HG03025 (cell line): ENCODE measurements around the gene IFITM2.
"Not testable (repeated sequence)": the region's sequence is repeated elsewhere in the genome, so short reads cannot be mapped to it uniquely, and the experiment has no call there.

Experiments
- ATAC-seq: cut with Tn5 transposase; IDR thresholded peaks from one replicate; pipeline ENCODE4 v1.9.1; 2021; ENCODE audit warnings: mild to moderate bottlenecking, moderate library complexity; ENCODE audit not compliant: unreplicated experiment, low FRiP score

Gene IFITM2

DNA sequence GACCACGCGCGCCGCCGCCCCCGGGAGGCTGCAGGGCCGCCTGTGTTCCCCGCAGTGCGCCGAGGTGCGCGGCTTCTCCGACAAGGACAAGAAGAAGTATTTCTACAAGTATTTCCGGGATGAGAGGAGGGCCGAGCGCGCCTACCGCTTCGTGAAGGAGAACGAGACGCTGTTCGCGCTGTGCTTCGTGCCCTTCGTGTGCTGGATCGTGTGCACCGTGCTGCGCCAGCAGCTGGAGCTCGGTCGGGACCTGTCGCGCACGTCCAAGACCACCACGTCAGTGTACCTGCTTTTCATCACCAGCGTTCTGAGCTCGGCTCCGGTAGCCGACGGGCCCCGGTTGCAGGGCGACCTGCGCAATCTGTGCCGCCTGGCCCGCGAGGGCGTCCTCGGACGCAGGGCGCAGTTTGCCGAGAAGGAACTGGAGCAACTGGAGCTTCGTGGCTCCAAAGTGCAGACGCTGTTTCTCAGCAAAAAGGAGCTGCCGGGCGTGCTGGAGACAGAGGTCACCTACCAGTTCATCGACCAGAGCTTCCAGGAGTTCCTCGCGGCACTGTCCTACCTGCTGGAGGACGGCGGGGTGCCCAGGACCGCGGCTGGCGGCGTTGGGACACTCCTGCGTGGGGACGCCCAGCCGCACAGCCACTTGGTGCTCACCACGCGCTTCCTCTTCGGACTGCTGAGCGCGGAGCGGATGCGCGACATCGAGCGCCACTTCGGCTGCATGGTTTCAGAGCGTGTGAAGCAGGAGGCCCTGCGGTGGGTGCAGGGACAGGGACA is 26.7 kb upstream of the IFITM2 start:
- ATAC-seq: no peak

DNA sequence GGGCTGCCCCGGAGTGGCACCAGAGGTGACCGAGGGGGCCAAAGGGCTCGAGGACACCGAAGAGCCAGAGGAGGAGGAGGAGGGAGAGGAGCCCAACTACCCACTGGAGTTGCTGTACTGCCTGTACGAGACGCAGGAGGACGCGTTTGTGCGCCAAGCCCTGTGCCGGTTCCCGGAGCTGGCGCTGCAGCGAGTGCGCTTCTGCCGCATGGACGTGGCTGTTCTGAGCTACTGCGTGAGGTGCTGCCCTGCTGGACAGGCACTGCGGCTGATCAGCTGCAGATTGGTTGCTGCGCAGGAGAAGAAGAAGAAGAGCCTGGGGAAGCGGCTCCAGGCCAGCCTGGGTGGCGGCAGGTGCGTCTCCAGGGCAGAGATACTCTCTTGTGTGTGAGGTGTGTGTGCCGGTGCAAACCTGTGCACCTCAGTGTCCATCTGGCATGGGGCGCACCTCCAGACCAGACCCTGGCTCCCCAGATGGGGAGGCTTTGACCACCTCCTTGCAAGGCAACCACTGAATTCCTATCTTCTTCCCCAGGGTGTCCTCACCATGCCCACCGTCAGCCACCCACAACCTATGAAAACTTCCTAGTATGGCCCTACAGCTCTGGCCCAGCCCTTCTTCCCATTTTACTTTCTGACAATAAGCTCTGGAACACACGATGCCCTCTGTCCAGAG is 26.0 kb upstream of the IFITM2 start:
- ATAC-seq: no peak

DNA sequence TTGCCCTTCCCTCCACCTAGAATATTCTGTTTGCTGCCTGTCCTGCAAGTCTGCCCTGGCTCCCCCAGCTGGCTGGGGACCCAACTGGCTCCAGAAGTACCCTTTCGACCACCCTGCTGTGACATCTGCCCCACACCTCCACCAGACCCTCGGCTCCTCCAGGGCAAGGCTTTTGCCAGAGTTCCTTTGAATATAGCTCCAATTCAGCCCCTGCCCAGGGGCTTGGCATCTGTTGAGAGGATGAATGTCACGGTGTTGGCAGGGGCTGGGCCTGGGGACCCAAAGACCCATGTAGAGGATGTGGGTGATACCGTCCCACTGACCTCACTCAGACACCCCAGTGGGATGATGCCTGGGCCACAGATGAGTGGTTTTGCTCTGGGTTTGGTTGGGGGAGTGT is 25.4 kb upstream of the IFITM2 start:
- no peak for ATAC-seq

DNA sequence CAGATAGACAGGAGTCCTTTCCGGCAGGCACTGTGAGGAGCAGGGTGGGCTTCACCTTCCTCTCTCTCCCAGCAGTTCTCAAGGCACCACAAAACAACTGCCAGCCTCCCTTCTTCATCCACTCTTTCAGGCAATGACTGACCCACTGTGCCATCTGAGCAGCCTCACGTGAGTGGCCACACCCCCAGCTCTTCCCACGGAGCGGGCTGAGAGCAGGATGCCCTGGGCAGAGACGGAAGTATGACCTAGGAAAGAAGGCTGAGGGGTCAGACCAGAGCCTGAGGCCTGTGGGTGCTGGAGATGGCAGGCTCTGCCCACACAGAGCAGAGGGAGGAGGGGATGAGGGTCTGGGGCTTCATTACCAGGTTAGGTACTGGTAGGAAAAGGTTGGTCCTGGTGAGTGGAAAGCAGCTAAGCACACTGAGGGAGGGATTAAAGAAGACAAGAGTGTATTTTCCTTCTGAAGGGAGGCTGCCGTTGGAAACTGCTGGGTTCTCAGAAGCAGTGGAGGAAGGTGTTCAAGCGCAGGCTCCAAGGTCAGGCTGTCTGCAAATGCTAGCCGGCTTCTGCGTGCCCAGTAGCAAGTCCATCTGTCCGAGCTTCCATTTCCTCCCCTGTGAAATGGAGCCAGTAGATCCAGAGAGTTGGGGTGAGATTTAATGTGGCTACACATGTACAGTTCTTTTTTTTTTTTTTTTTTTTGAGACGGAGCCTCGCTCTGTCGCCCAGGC is 24.8 kb upstream of the IFITM2 start:
- ATAC-seq: no peak

DNA sequence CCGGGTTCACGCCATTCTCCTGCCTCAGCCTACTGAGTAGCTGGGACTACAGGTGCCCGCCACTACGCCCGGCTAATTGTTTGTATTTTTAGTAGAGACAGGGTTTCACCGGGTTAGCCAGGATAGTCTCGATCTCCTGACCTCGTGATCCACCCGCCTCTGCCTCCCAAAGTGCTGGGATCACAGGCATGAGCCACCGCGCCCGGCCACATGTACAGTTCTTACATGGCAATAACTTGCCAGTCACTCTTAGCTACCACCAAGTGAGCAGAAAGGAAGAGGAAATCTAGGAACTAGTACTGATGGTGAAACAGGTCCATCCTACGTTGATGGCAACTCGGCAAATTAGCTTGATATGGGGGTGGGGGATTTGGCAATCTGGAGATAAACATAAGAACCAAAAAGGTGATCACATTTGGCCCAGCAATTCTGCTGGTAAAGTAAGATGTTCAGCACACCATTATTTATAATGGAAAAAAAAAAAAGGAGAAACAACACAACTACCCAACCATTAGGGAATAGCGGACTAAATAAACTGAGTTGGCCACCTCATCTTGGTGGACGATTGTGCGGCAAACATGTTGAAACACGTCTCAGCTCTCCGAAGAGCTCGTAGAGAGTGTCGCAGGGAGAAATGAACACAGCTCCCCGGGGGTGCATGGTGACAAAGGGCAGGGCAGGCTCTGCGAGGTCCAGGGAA is 24.1 kb upstream of the IFITM2 start:
- no peak for ATAC-seq

DNA sequence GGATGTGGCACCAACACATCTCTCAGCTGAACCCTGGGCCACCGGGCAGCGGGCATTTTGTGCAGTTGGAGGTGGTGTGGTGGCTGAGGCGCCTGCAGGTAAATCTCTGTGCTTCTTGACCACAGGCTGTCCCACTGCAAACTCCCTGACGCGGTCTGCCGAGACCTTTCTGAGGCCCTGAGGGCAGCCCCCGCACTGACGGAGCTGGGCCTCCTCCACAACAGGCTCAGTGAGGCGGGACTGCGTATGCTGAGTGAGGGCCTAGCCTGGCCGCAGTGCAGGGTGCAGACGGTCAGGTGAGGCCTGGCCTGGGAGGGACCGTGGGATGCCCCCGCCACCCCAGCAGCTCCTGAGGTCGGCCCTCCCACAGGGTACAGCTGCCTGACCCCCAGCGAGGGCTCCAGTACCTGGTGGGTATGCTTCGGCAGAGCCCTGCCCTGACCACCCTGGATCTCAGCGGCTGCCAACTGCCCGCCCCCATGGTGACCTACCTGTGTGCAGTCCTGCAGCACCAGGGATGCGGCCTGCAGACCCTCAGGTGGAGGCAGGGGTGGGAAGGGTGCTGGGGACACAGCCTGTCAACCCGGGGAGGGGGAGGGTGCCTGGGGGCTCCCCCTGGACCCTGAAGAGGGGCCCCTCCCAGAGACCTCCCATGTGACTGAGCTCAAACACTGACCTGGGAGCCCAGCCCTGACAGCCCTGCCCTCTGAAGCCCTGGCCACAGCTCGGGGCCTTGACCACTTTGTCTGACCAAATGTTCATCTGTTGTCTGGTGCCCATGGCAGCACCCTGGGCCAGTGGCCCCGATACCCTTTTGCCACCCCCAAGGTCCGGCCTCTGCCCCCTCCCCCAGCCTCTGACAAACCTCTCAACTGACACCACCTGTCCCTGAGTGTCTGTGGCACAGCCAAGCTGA is 23.3 kb upstream of the IFITM2 start:
- no peak for ATAC-seq

DNA sequence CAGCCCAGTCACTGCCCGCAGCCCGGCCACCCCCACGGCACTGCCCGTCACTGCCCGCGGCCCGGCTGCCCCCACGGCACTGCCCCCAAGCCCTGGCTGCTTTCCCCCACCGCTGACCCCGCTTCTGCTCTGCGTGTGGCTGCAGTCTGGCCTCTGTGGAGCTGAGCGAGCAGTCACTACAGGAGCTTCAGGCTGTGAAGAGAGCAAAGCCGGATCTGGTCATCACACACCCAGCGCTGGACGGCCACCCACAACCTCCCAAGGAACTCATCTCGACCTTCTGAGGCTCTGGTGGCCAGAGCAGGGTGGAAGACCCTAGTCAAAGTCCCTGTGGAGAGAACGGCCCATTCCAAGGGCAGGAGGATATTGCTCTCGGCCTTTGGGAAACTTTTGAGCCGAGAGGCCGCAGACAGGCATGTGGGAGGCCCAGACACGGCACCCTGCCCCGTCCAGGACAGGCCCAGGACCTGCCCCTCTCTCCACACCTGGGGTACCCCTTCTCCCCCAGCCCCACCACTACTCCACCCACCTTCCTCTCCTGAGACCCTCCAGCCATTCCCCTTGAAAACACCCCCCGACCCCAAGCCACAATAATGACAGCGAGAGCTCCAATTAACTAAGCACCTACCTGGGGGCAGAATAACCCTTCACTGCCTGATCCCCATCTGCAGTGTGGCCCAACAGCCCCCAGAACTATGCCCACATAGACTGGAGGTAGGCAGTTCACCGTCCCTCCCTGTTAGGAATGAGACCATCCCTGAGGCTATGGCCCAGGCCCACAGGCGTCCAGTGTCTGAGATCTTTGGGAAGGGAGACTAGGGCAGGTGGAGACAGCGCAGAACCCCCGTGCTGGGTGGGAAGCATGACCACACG is 22.4 kb upstream of the IFITM2 start:
- ATAC-seq: no peak

DNA sequence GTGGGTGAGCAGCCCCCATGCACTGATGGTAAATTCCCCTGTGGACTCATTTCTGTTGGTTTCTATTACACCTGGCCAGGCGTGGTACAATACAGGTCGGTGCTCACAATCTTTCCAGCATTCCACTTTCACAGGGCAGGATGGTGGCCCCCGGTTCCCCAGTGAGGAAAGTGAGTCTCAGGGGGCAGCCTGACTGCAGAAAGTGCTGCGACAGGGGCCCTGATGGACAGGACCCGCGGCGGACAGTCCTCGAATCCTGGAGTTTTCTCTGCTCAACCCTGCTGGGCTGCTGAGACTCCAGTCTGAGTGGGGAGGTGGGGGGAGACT is 21.8 kb upstream of the IFITM2 start:
- ATAC-seq: no peak

DNA sequence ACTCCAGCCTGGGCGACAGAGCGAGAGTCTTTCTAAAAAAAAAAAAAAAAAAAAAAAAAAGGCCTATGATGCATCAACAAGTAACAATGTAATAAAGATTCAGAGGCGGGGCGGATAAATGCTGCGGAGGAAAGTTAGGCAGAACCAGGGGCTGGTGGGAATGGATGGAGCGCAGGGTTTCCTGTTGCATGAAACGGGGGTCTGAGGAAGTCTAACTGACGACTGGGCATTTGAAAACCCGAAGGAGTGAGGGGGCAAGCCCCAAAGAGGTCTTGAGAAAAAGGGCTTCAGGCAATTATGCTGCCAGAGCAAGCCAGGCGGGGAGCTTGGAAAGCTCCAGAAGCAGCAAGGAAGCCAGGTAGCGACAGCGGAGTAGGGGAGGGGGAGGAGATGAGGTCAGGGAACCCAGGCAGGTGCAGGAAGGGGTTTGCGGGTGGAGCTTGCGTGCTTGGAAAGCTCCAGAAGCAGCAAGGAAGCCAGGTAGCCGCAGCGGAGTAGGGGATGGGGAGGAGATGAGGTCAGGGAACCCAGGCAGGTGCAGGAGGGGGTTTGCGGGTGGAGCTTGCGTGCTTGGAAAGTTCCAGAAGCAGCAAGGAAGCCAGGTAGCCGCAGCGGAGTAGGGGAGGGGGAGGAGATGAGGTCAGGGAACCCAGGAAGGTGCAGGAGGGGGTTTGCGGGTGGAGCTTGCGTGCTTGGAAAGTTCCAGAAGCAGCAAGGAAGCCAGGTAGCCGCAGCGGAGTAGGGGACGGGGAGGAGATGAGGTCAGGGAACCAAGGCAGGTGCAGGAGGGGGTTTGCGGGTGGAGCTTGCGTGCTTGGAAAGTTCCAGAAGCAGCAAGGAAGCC is 20.4 kb upstream of the IFITM2 start:
- ATAC-seq: not testable (repeated sequence)

DNA sequence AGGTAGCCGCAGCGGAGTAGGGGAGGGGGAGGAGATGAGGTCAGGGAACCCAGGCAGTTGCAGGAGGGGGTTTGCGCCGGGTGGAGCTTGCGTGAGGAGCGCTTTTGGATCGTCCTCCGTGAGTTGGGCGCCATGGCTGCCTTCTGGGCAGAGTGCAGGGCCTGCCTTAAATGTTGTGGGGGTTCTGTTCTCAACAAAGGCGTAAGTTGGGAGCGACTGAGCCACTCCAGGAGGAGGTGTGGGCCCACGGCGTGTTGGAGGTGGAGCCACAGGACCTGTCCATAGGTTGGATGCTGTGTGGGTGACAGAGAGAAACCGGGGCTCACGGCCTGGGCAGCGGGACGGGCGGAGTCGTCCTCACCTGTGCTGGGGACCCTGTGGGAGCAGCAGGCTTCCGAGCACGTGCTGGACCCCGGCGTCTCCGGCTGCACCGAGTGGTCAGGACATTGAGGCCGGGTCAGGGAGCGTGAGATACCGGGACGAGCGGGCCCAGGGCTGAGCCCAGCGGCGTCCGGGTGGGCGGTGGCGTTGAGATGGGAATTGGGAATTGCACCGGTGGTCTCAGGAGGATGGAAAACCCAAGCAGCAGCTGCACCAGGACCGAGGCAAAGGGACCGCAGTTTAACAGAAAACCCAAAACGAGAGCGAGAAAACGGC is 19.7 kb upstream of the IFITM2 start:
- no peak for ATAC-seq

DNA sequence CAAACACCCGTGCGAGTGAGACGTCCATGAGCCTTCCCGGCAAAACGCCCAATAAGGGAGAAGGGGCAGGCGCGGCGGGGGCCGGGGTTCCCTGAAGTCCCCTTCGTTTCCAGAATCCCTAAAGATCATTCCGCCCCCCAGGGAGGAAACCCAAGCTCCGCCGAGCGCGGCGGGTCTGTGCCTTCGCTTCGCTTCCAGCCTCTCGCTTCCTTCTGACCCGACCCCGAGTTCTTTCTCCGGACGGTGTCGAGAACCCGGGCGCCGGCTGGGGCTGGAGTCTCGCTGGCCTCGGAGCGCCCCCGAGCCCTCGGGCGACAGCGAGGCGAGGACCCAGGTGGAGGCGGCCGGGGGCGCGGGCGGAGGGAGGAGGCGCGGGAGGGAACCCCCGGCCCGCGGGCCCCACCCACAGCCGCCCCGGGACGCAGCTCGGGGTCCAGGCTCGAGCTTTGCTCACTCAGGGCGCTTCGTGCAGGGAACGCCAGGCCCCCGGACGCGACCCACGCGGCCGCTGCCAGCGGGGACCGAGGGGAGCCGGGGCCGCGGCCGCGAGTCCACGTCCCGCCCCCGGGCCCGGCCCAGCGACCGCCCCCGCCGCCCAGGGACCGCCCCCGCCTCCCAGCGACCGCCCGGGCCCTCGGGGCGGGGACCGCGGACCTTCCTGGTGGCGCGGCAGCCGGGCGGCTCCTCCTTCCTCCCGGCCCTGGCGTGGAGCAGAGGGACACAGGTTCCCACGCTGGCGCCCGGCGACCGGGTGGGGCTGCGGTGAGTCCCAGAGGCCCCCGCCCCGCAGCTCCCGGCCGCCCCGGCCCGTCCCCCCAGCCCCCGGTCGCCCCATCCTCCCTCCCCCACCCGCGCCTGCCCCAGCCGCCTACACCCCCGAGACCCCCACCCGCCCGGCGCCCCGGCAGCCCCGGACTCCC is 18.9 kb upstream of the IFITM2 start, which contains the start of gene PGGHG:
TSS of gene PGGHG (plus strand) at position 649 of the 920 bp plus-strand sequence. CDS start 691 bp downstream, outside the sequence.
- peak; percentile 61 for ATAC-seq

DNA sequence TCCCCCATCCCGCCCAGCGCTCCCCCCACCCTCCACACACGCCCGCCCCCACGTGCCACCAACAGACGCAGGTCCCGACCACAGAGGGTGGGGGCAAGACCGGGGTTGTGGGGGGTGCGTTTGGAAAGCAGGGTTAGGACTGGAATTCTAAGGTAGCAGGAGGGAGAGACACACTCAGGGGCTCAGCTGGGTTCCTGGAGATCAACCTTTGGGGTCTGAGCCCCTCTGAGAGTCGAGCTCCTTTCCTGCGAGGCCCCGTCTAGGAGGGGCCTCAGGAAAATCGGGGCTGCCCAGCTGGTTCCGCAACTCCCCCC is 18.3 kb upstream of the IFITM2 start:
- ATAC-seq: no peak

DNA sequence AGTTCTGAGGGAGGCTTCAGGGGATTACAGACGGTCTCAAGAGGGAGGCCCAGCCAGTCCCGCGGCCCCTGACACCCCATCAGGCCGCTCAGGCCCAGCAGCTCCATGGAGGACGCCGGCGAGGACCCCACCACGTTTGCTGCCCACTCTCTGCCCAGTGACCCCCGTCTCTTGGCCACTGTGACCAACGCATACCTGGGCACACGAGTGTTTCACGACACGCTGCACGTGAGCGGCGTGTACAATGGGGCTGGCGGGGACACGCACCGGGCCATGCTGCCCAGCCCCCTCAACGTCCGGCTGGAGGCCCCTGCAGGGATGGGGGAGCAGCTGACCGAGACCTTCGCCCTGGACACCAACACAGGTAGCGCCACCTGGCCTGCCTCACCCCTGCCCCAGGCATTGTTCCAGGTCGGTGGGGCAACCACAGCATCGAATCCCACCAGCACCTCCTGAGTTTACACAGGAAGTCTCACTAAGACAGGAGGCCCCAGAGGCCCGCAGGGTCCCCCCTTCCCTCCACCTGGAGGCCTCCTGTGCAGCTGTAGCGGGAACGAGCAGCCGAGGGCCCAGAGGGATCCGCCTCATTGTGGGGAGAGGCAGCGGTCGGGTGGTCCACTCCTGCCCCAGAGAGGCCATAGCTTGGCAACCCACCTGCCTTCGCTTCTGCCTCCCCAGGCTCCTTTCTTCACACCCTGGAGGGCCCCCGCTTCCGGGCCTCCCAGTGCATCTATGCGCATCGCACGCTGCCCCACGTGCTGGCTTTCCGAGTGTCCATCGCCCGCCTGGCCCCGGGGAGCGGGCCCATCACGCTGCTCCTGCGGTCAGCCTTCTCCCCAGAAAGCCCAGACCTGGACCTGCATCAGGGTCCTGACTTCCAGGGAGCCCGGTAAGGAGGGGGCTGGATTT is 17.6 kb upstream of the IFITM2 start:
- ATAC-seq: no peak

DNA sequence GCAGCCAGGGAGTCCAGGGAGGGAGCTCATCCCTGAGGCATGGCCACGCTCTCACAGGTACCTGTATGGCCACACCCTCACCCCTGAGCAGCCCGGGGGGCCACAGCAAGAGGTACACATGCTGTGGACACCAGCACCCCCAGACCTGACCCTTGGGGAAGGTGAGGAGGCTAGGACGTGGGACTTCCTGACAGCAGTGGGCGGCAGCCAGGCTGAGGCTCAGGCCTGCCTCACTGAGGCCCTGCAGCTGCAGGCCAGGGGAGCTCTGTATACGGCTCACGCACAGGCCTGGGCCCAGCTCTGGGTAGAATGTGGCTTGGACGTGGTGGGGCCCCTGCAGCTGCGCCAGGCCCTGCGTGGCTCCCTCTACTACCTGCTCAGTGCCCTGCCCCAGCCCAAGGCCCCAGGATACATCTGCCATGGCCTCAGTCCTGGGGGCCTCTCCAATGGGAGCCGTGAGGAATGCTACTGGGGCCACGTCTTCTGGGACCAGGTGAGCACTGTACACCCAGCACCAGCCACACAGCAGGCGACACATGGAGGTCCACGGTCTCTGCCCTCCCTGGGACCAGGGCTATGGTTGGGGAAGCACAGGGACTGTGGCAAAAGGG is 16.9 kb upstream of the IFITM2 start:
- no peak for ATAC-seq
